Ramos (cell line): ENCODE data around the gene FANCC.

Experiments
- in situ Hi-C: fragments of 300-500 bp; cut with MboI; formaldehyde crosslinking; loops from one replicate; pipeline ENCODE4 v1.14.3; 2022; ENCODE audit warnings: low sequenced_read_pairs; ENCODE audit not compliant: unreplicated experiment

The FANCC gene

DNA sequence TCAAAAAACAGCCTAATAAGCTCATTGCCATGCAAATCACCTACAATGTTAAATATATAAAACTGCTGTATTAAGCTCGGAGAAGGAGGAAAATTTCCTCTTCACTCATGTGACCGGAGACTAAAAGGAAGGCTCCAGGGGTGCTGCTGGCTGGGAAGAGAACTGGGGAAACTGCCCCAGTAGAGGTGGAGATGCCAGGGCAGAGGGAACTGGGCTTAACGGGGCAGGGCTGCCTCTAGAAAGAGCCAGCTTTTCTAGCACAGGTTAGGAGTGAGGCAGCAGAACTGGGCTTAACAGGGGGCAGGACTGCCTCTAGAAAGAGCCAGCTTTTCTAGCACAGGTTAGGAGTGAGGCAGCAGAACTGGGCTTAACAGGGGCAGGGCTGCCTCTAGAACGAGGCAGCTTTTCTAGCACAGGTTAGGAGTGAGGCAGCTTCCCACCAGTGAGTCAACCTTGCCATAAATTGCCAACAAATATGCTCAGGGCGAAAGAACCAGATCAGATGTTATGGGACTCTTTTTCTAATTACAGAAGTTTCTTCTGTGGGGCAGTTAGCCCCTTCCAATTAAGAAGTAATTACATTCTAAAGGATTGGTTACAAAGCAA is 115.3 kb downstream of the FANCC start:
- in situ Hi-C loops: no loop called here

DNA sequence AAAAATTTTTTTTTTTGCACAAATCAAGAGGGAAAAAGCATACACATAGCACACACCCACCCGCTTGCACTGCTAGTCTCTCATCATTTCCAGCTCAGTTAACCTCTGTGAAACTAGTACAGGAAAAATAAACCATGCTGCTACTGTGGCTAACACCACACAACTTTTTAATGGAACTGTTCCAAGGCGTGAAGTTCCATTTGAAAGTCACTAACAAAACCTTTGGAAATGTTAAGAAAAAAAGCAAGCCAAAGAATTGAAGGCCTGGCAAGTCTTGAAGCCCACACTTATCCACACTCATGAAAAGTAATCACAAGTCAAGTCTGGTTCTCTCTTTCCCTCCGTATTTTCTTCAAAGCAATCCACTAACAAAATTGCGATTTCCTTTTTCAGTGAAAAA is 116.3 kb downstream of the FANCC start:
- in situ Hi-C loops: no loop called here

GRCh38 chr9:95197692-95198271 is 119.7 kb downstream of the FANCC start:
- in situ Hi-C loops: no loop called here

DNA sequence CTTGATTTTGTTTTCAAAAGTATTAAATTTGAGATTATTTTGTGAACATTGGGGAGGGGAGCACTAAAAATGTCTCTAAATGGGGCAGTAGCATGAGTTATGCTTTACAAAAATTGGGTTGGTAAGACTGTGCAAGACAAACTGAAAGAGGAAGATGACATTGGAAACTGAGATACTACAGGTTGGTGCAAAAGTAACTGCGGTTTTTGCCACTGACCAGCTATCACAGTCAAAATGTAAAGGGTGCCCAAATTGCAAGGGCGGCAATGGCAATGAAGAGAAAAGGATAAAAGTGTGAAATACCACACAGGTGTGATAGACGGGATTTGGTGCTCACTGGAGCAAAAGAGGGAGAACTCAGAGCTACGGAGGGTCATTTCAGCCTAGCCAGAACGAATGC is 124.0 kb downstream of the FANCC start:
- in situ Hi-C loops: no loop called here

DNA sequence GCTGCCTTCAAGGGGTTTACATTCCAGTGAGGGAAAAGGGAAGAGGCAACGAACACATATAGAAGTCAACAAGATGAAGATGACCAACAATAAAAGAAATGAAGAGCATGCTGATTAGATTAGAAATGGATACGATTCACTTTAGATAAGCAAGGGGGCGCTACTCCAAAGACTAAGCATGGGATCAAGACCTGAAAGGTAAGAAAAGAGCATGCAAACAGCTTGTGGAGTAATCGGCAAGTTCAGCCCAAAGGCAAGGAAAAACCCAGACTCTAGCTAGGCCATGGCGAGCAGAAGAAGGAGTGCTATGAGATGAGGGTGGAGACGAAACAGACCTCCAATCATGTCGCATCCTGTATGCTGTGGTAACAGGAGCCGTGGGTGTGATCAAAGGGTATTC is 124.4 kb downstream of the FANCC start:
- in situ Hi-C loops: no loop called here

DNA sequence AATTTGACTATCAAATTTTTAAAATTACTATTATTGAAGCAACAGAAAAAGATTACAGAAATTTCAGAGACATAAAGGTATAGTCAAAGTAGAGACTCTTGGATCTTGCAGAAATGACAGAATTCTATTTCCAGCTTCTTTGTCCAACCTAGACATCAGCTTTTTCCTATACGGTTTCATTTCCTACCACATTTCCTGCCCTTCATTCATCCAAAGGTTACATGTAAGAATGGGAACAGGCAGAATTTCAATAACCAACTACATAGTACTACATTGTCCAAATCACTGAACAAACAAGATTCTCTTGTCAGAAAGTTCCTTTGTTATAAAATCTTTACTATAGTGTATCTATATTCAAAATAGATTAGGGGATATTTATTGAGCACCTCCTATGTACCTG is 124.9 kb downstream of the FANCC start:
- in situ Hi-C loops: no loop called here

DNA sequence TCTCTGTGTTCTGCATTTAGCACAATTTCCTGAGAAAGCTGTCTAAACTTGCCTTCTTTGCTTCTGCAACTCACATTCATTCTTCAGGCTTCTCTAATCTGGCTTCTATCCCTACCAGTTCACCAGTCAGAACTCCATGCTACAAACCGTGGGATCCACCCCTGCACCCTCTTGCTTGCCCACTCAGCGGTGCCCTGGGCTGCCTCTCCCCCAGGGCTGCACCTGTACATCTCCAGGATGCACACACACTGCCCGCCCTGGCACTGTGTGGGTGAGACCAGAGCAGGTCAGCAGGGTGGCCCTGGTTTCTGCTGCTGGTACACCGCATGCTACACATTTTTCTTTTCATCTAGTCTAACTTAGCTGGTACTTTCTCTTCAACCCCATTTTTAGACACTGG is 127.1 kb downstream of the FANCC start:
- in situ Hi-C loops: no loop called here

DNA sequence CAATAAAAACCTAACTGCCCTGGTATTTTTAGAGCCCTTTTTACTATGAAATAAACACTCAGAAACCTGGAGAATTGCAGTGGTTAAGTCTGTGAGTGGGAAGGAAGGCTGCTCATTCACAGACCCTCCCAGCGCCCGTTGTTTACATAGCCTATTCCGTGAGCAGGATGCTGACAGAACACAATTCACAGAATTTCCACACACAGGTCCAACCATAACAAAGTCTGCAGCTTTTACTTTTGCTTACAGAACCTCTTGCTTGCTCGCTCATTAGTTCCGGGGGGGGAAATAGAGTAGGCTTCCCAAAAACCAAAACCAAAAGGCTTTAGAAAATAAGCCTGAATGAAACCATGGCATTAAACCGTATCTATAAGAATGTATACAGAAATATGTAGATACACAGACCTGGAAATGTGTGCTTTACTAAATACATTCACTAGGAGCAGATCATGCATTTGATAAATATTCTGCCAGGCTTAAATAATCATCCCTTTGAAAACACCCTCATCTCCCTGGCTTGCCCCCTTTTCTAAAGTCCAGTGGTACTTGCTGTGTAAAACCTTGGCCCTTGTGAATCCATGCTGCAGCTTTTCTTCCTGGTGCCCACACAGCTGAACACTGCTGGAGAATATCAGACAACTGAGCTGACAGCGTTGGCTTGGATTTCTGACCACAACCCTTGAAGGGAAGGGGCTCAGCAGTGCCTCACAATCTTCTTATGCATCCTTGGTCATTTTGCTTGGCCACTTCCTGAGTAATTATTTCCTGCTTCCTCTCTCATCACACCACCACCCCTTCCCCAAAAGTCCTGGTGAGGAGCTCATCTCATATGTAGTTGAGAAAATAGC is 128.0 kb downstream of the FANCC start:
- in situ Hi-C loops: no loop called here

- in situ Hi-C loops: no loop called here
These were observed 129.1 kb downstream of the FANCC start for GRCh38 chr9:95188459-95188858.

DNA sequence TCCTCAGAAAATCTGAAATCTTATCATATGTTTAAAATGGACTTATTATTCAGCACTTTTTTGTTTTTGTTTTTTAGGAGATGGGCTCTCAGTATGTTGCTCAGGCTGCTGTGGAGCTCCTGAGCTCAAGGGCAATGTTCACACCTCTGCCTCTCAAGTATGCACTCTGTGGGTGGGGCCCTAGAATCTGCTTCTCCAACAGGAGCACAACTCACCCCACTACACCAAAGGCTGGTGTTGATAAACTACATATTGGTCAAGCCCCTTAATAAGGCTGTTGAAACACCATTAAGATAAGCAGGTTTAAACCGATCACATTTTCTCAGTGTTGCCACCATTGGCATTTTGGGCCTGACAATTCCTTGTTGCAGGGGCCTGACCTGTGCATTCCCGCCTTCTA is 131.6 kb downstream of the FANCC start:
- in situ Hi-C loops: no loop called here

DNA sequence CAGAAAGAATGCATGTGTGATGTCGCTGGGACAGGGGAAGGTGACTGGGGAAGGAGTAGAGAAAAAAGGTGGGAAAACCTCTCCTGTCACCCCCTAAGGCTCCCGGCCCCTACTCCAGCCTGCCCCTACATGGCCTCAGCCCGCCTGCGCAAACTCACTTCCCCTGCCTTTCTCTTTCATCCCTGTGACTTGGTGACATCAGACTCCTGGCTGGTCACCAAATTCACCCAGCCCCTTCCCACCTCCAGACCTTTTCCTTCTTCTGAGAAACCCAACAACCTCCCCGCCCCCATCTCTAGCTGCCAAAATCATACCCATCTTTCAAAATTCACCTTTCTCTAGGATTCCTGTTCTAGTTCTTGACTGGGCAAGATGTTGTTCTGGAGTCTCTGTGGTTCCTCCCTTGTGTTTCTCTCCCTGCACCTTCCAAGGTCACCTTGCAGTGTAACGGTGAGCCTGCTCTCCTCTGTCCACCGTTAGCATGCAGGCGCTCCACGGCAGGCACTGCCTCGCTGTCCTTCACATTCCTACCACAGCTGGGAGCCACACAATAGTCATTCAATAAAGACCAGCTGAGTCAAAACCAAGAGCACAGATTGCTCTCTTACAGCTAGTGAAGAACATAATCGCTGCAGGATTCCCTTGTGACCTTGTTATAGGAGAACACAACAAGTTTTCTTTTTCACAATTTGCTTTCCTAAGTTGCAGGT is 134.5 kb downstream of the FANCC start:
- in situ Hi-C loops: no loop called here

GRCh38 chr9:95181835-95182234 is 135.7 kb downstream of the FANCC start:
- in situ Hi-C loops: no loop called here

DNA sequence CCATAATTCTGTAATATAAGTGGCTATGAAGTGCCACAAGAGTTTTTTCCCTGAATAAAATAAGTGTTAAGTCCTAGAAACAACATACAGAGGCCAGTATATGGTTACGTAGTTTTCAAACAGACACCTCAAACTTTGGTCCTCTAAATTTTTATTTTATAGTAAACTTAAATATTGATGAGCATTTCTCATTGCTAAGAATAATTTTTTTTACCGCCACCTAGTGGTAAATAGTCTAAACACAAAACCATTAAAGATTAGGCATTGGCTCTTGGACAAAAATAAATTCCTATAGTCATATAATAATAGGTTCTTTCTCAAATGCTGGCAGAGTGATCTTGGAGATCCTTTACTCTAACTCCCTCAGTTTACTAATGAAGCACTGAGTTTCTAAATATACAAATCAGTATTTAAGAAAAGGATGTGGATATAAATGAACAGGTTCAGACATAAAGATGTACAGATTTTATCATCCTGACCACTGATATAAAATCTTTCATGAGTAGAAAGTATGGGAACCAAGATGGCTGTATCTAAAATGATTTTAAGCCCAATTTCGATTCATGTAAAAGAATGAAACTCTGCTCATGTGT is 136.2 kb downstream of the FANCC start:
- in situ Hi-C loops: no loop called here

GRCh38 chr9:95177617-95178016 is 139.9 kb downstream of the FANCC start:
- in situ Hi-C loops: no loop called here

DNA sequence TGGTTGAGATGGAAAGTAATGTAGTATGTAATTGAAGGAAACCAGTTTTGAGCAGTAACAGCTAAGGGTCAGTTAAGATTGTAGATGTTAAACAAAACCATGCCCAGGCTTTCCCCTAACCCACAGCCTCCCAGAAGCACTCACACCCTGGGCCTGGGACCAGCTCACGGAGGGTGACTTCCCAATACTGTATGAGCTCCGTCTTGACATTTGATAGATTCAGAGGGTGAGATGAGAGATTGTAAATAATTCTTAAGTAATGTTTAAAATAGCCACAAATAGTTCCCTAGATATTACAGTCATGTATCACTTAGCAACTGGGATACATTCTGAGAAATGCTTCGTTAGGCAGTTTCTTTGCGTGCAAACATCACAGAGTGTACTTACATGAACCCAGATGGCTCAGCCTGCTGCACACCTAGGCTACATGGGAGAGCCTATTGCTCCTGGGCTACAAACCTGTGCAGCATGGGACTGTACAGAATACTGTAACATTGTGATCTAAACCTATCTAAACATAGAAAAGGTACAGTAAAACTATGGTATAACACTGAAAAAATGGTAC is 140.7 kb downstream of the FANCC start:
- in situ Hi-C loops: no loop called here

GRCh38 chr9:95175523-95175922 is 142.0 kb downstream of the FANCC start:
- in situ Hi-C loops: no loop called here

DNA sequence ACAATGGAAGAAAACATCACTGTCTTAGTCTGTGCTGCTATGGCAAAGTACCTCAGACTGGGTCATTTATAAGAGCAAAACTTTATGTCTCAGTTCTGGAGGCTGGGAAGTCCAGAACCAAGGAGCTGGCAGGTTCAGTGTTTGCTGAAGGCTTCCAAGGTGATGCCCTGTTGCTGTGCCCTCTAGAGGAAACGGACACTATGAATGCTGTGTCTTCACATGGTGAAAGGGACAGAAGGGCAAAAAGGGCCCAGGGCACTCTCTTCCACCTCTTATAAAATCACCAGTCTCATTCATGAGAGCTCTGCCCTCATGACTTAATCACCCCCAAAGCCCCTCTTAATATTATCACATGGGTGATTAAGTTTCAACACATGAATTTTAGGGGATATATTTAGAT is 143.5 kb downstream of the FANCC start:
- in situ Hi-C loops: no loop called here

- in situ Hi-C loops: no loop called here
These were observed 145.9 kb downstream of the FANCC start for GRCh38 chr9:95171596-95171995.

- in situ Hi-C loops: no loop called here
These were observed 146.5 kb downstream of the FANCC start for GRCh38 chr9:95171001-95171400.

- in situ Hi-C loops: no loop called here
These were observed 149.5 kb downstream of the FANCC start for GRCh38 chr9:95167998-95168397.
